Panc1 (cell line): ENCODE measurements around the gene WBP1L. TPM values are rescaled to one million over a fixed set of nuclear protein-coding genes. Genes with fewer than 3 reads are reported as not detected.
"Not testable (repeated sequence)": the region's sequence is repeated elsewhere in the genome, so short reads cannot be mapped to it uniquely, and the experiment has no call there.

Experiments
- ATAC-seq: fragments of 200-7000 bp; cut with Tn5 transposase; 2 replicates; pipeline ENCODE4 v1.9.1; 2020; ENCODE audit warnings: mild to moderate bottlenecking, moderate library complexity
- BruUV-seq: library from RNA; stranded (reverse); fragments of 400-500 nt; replicated peaks from 2 replicates; lab custom pipeline; 2021; lab: Mats Ljungman, UMichigan
- CTCF ChIA-PET: fragments of 300-600 bp; sonication (Branson Sonifier 250); formaldehyde crosslinking; loops from one replicate; lab custom pipeline; 2022; ENCODE audit warnings: antibody characterized with exemption; lab: Charles Lee
- POLR2A ChIA-PET: fragments of 300-600 bp; sonication (Branson Sonifier 250); formaldehyde crosslinking; loops from one replicate; lab custom pipeline; 2022; ENCODE audit warnings: antibody characterized with exemption; lab: Charles Lee
- DNase-seq: peaks from one replicate; pipeline ENCODE4 v3.0.0-alpha.2; 2010; ENCODE audit warnings: low read depth, low spot score
- H3K27ac ChIP-seq: 2 replicates; pipeline ENCODE4 v1.5.1; 2011; ENCODE audit warnings: mild to moderate bottlenecking, low read length, inconsistent platforms
- H3K27me3 ChIP-seq: fragments of 200-500 bp; sonication (Bioruptor generic); 2 replicates; pipeline ENCODE4 v1.6.0; 2014; ENCODE audit warnings: low read length, inconsistent platforms; ENCODE audit not compliant: control insufficient read depth, insufficient read depth
- H3K36me3 ChIP-seq: fragments of 200-500 bp; sonication (Bioruptor generic); 2 replicates; pipeline ENCODE4 v1.5.1; 2014; ENCODE audit warnings: inconsistent platforms, mild to moderate bottlenecking, low read length, moderate library complexity; ENCODE audit not compliant: control insufficient read depth, insufficient read depth
- H3K4me1 ChIP-seq: 2 replicates; pipeline ENCODE4 v1.5.1; 2011; ENCODE audit warnings: inconsistent platforms, mild to moderate bottlenecking, low read length, moderate library complexity; ENCODE audit not compliant: control insufficient read depth, insufficient read depth
- H3K4me3 ChIP-seq, 2 experiments: 2 replicates each; pipeline ENCODE4 v1.5.1; 2011 to 2012; ENCODE audit warnings: low read depth in 2 of 2, low read length in 2 of 2, mild to moderate bottlenecking in 2 of 2, inconsistent platforms in 1 of 2, moderate library complexity in 1 of 2
- H3K9me3 ChIP-seq: fragments of 200-500 bp; sonication (Bioruptor generic); 2 replicates; pipeline ENCODE4 v1.5.1; 2014; ENCODE audit warnings: low read depth, mild to moderate bottlenecking, inconsistent platforms, low read length, moderate library complexity; ENCODE audit not compliant: control insufficient read depth, insufficient read depth
- POLR2AphosphoS5 ChIP-seq: IDR thresholded peaks from 2 replicates; pipeline ENCODE4 v1.6.1; 2012; ENCODE audit warnings: mild to moderate bottlenecking, low read depth, low read length, moderate library complexity
- SIN3A ChIP-seq: IDR thresholded peaks from 2 replicates; pipeline ENCODE4 v1.6.1; 2012; ENCODE audit warnings: low read depth, mild to moderate bottlenecking, low read length, moderate library complexity, borderline replicate concordance; ENCODE audit not compliant: insufficient read depth
- TCF7L2 ChIP-seq: IDR thresholded peaks from 2 replicates; pipeline ENCODE4 v1.6.1; 2011; ENCODE audit warnings: mild to moderate bottlenecking, low read depth, low read length, inconsistent platforms
- in situ Hi-C: cut with HindIII; loops from 2 replicates; pipeline ENCODE4 v1.10.0; 2016; ENCODE audit warnings: low sequenced_read_pairs, low pct_unique_long_range_greater_than_20kb
- intact Hi-C: fragments of 100-400 bp; cut with micrococcal nuclease; formaldehyde crosslinking; loops from one replicate; pipeline ENCODE4 v1.10.0; 2022; ENCODE audit not compliant: unreplicated experiment
- total RNA-seq: library from RNA; stranded (reverse); gene quantifications from one replicate; pipeline ENCODE4 v1.2.1, GENCODE V29; 2021; ENCODE audit not compliant: unreplicated experiment
- TF ChIP-seq, protein P1 (sequence below): fragments of 450-650 bp; IDR thresholded peaks from 2 replicates; pipeline ENCODE4 v1.5.1; 2017; ENCODE audit warnings: mild to moderate bottlenecking
- TF ChIP-seq, protein P2 (sequence below), 2 experiments: IDR thresholded peaks; 2 replicates each; pipeline ENCODE4 v1.6.1; 2011 to 2012; ENCODE audit warnings: low read depth in 2 of 2, control low read depth in 1 of 2, low read length in 1 of 2, mild to moderate bottlenecking in 1 of 2, moderate library complexity in 1 of 2; ENCODE audit not compliant: insufficient read depth in 1 of 2

The WBP1L gene
- total RNA-seq, 1 experiment from 2014 or later, result 91.3 TPM

DNA sequence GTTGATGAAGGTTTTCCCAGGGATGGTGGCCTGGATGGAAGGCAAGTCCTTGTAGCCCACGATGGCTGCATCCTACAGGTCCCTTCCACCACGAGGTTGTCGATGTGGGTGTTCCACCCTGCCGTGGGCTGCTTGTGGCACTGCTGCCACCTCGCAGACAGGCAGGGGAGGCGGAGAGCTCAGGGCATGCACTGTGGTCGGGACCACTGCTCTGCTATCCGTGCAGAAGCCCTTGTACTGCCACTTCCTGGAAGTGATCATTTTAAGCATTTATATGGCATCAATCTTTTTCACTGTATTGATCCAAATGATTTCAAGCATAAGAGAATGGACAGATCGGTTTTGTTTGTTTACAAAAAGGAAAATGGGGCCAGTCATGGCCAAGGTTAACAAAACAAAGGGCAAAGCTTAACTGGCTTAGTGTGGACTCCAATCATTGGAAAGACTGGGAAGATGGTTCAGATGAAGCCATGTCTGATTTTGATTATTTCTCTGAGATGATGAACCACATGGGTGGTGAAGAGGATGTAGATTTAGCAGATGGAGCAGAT, 101.7 kb downstream of the WBP1L start:
- H3K36me3 ChIP-seq, result no peaks in the 10 kb centered on the region
- BruUV-seq, result no TSS peak
- no peaks in the 10 kb centered on the region for H3K27me3 ChIP-seq
- H3K9me3 ChIP-seq, result no peaks in the 10 kb centered on the region
- TF ChIP-seq SIN3A, result no peak
- TF ChIP-seq POLR2AphosphoS5, result no peak
- TF ChIP-seq, protein P1, sequence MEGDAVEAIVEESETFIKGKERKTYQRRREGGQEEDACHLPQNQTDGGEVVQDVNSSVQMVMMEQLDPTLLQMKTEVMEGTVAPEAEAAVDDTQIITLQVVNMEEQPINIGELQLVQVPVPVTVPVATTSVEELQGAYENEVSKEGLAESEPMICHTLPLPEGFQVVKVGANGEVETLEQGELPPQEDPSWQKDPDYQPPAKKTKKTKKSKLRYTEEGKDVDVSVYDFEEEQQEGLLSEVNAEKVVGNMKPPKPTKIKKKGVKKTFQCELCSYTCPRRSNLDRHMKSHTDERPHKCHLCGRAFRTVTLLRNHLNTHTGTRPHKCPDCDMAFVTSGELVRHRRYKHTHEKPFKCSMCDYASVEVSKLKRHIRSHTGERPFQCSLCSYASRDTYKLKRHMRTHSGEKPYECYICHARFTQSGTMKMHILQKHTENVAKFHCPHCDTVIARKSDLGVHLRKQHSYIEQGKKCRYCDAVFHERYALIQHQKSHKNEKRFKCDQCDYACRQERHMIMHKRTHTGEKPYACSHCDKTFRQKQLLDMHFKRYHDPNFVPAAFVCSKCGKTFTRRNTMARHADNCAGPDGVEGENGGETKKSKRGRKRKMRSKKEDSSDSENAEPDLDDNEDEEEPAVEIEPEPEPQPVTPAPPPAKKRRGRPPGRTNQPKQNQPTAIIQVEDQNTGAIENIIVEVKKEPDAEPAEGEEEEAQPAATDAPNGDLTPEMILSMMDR, result no peak
- no peak for TF ChIP-seq TCF7L2
- TF ChIP-seq, protein P2, sequence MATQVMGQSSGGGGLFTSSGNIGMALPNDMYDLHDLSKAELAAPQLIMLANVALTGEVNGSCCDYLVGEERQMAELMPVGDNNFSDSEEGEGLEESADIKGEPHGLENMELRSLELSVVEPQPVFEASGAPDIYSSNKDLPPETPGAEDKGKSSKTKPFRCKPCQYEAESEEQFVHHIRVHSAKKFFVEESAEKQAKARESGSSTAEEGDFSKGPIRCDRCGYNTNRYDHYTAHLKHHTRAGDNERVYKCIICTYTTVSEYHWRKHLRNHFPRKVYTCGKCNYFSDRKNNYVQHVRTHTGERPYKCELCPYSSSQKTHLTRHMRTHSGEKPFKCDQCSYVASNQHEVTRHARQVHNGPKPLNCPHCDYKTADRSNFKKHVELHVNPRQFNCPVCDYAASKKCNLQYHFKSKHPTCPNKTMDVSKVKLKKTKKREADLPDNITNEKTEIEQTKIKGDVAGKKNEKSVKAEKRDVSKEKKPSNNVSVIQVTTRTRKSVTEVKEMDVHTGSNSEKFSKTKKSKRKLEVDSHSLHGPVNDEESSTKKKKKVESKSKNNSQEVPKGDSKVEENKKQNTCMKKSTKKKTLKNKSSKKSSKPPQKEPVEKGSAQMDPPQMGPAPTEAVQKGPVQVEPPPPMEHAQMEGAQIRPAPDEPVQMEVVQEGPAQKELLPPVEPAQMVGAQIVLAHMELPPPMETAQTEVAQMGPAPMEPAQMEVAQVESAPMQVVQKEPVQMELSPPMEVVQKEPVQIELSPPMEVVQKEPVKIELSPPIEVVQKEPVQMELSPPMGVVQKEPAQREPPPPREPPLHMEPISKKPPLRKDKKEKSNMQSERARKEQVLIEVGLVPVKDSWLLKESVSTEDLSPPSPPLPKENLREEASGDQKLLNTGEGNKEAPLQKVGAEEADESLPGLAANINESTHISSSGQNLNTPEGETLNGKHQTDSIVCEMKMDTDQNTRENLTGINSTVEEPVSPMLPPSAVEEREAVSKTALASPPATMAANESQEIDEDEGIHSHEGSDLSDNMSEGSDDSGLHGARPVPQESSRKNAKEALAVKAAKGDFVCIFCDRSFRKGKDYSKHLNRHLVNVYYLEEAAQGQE (IDR thresholded peaks at IDR 0.05; ENCODE audit: insufficient read depth in 1 of 2, low read depth in 2 of 2, low read length in 1 of 2), result no peak
- ATAC-seq, result no peak
- no peak overlapping the region for H3K4me3 ChIP-seq
- H3K27ac ChIP-seq, result no peak overlapping the region
- no peak for DNase-seq
- CTCF ChIA-PET, result no interaction called here
- POLR2A ChIA-PET, result interaction anchor here (0.6 kb wide), 1 partner anchor 22 kb away, joined by 10 read pairs; no protein-coding TSS in a partner anchor
- in situ Hi-C loops, result no loop called here
- intact Hi-C loops, result no loop called here
- H3K4me1 ChIP-seq, result no peaks in the 10 kb centered on the region

DNA sequence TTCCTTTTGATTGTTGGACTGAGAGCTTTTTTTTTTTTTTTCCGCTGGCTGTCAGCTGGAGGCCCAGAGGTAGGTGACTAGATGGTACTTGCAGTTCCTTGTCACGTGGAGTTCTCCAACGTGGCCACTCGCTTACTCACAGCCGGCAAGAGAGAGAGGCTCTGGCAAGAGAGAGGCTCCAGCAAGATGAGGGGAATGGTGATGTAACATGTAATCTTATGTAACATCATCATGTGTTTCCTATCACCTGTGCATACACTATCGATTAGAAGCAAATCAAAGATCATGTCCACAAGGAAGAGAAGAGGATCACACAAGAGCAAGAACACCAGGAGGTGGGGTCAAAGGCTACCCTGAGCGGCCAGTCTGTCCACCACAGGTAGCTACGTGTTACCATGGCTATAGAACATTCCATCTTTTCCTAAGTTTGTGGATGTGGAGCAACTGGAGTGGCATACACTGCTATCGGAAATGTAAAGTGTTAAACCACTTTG, 106.3 kb downstream of the WBP1L start:
- DNase-seq (no peak), ATAC-seq (no peak)
- Histone ChIP-seq H3K4me1 (peaks cover 2% of the 10 kb centered on the region; the same call in 1 of the 2 replicates), H3K27me3 (no peaks in the 10 kb centered on the region), H3K27ac (no peak overlapping the region), H3K4me3 (no peak overlapping the region), H3K36me3 (no peaks in the 10 kb centered on the region), H3K9me3 (no peaks in the 10 kb centered on the region)
- TF ChIP-seq SIN3A (no peak), POLR2AphosphoS5 (no peak), TCF7L2 (no peak)
- TF ChIP-seq, protein P2 (IDR thresholded peaks at IDR 0.05; ENCODE audit: insufficient read depth in 1 of 2, low read depth in 2 of 2, low read length in 1 of 2), result no peak
- TF ChIP-seq, protein P1, result no peak
- in situ Hi-C loops, result no loop called here
- ChIA-PET POLR2A (no interaction called here), CTCF (interaction anchor here (1.1 kb wide), 1 partner anchor 50 kb away, joined by 4 read pairs; no protein-coding TSS in a partner anchor)
- intact Hi-C loops, result no loop called here
- no TSS peak for BruUV-seq

DNA sequence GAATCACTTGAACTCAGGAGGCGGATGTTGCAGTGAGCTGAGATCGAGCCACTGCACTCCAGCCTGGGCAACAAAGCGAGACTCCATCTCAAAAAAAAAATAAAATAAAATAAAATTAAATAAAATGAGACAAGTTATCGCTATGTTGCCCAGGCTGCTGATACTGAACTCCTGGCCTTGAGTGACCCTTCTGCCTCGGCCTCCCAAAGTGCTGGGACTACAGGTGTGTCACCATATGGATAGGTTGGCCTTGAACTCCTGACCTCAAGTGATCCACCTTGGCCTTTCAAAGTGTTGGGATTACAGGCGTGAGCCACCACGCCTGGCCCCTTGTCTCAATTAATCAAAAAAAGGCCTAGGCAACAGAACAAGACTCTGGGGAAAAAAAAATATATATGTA, 109.5 kb downstream of the WBP1L start:
- CTCF ChIA-PET, in situ Hi-C loops, H3K27me3 ChIP-seq, H3K27ac ChIP-seq, BruUV-seq, H3K9me3 ChIP-seq, ATAC-seq, H3K4me3 ChIP-seq, DNase-seq, intact Hi-C loops, H3K36me3 ChIP-seq, POLR2A ChIA-PET: not testable (repeated sequence)
- peaks cover 13% of the 10 kb centered on the region; the same call in 1 of the 2 replicates for H3K4me1 ChIP-seq
